ENCODE data around the gene HOXD1. TPM values are rescaled to one million over a fixed set of nuclear protein-coding genes. Genes with fewer than 3 reads are reported as not detected.

Gene HOXD1
- total RNA-seq (2014; rRNA removed; shearing (Covaris generic)): not detected in 2 replicates

- DNase-seq (ENCODE audit: low spot score): peak; percentile 7
Measured at GRCh38 chr2:176187899-176188773, at the start of gene HOXD1. HOXD1 (plus strand) TSS chr2:176188668; CDS start chr2:176188802, 134 bp downstream.

- DNase-seq (ENCODE audit: low spot score): no peak
Measured at GRCh38 chr2:176138923-176139660, 49.4 kb upstream of the HOXD1 start.

- DNase-seq (ENCODE audit: low spot score): no peak
Measured at GRCh38 chr2:176139661-176140512, 48.6 kb upstream of the HOXD1 start.

GRCh38 chr2:176140513-176141317 lies 47.8 kb upstream of the HOXD1 start:
- peak; percentile 81 for DNase-seq (ENCODE audit: low spot score)

GRCh38 chr2:176142281-176142680 lies 46.2 kb upstream of the HOXD1 start:
- no peak for DNase-seq (ENCODE audit: low spot score)

GRCh38 chr2:176145085-176145969 lies 43.1 kb upstream of the HOXD1 start:
- no peak for DNase-seq (ENCODE audit: low spot score)

- DNase-seq (ENCODE audit: low spot score): no peak
Measured at GRCh38 chr2:176146101-176146500, 42.4 kb upstream of the HOXD1 start.

GRCh38 chr2:176146645-176147044 lies 41.8 kb upstream of the HOXD1 start:
- no peak for DNase-seq (ENCODE audit: low spot score)

- DNase-seq (ENCODE audit: low spot score): no peak
Measured at GRCh38 chr2:176147210-176147799, 41.2 kb upstream of the HOXD1 start.

GRCh38 chr2:176147800-176148496 lies 40.5 kb upstream of the HOXD1 start:
- DNase-seq (ENCODE audit: low spot score): no peak

GRCh38 chr2:176148751-176149421 lies 39.6 kb upstream of the HOXD1 start:
- no peak for DNase-seq (ENCODE audit: low spot score)

GRCh38 chr2:176149481-176149938 lies 39.0 kb upstream of the HOXD1 start:
- no peak for DNase-seq (ENCODE audit: low spot score)

- no peak for DNase-seq (ENCODE audit: low spot score)
Measured at GRCh38 chr2:176149939-176150583, 38.4 kb upstream of the HOXD1 start.

GRCh38 chr2:176150584-176151441 lies 37.7 kb upstream of the HOXD1 start:
- no peak for DNase-seq (ENCODE audit: low spot score)

- DNase-seq (ENCODE audit: low spot score): no peak
Measured at GRCh38 chr2:176151442-176152287, 36.8 kb upstream of the HOXD1 start, which contains the start of gene HOXD4. HOXD4 (plus strand) TSS chr2:176151550; CDS start chr2:176151634, 84 bp downstream.

All from HT-29 (cell line).